Liver (tissue), 9 donors: ENCODE measurements around the gene KCNT1. TPM values are rescaled to one million over a fixed set of nuclear protein-coding genes. Genes with fewer than 3 reads are reported as not detected.

ENCODE experiments used
- DNase-seq: peaks from one replicate; pipeline ENCODE4 v3.0.0-alpha.2; 2017; ENCODE audit warnings: low spot score
- H3K27ac ChIP-seq, 2 donors: one replicate each; pipeline ENCODE4 v1.7.0; 2013; ENCODE audit warnings: inconsistent platforms in 2 of 2, low read length in 2 of 2, control low read depth in 1 of 2, low read depth in 1 of 2, mild to moderate bottlenecking in 1 of 2
- H3K27me3 ChIP-seq, 4 donors: one replicate each; pipeline versions ENCODE4 v1.6.1 to v1.7.0; 2013; ENCODE audit warnings: low read length in 3 of 4, inconsistent platforms in 1 of 4, mild to moderate bottlenecking in 1 of 4, moderate library complexity in 1 of 4; ENCODE audit not compliant: control insufficient read depth in 4 of 4, insufficient read depth in 4 of 4
- H3K36me3 ChIP-seq, 4 donors: one replicate each; pipeline versions ENCODE4 v1.6.1 to v1.7.0; 2013; ENCODE audit warnings: low read length in 3 of 4, mild to moderate bottlenecking in 3 of 4, low read depth in 1 of 4, moderate library complexity in 1 of 4; ENCODE audit not compliant: control insufficient read depth in 4 of 4, insufficient read depth in 3 of 4
- H3K4me1 ChIP-seq, 4 donors: one replicate each; pipeline versions ENCODE4 v1.6.1 to v1.7.0; 2013; ENCODE audit warnings: low read length in 3 of 4, mild to moderate bottlenecking in 3 of 4, moderate library complexity in 1 of 4; ENCODE audit not compliant: control insufficient read depth in 4 of 4, insufficient read depth in 4 of 4
- H3K4me3 ChIP-seq, 3 donors: one replicate each; pipeline versions ENCODE4 v1.6.1 to v1.7.0; 2013; ENCODE audit warnings: low read length in 3 of 3, control low read depth in 1 of 3, low read depth in 1 of 3, mild to moderate bottlenecking in 1 of 3
- H3K9ac ChIP-seq, 2 donors: one replicate each; pipeline ENCODE4 v1.7.0; 2013; ENCODE audit warnings: low read length in 2 of 2, mild to moderate bottlenecking in 2 of 2, moderate library complexity in 2 of 2, control low read depth in 1 of 2, low read depth in 1 of 2
- H3K9me3 ChIP-seq, 4 donors: one replicate each; pipeline versions ENCODE4 v1.6.1 to v1.7.0; 2013; ENCODE audit warnings: low read length in 3 of 4; ENCODE audit not compliant: control insufficient read depth in 4 of 4
- ATF3 ChIP-seq: IDR thresholded peaks from 2 replicates; pipeline ENCODE4 v1.6.1; 2016; ENCODE audit warnings: antibody characterized with exemption
- EGR1 ChIP-seq, 2 donors: IDR thresholded peaks; 2 replicates each; pipeline ENCODE4 v1.6.1; 2016 to 2018; ENCODE audit warnings: antibody characterized with exemption in 2 of 2, low read depth in 2 of 2
- FOXA1 ChIP-seq: IDR thresholded peaks from 2 replicates; pipeline ENCODE4 v1.6.1; 2016; ENCODE audit warnings: antibody characterized with exemption
- GABPA ChIP-seq, 2 donors: IDR thresholded peaks in 1 of 2; conservative IDR thresholded peaks in 1 of 2; 2 replicates each; pipeline ENCODE4 v1.6.1; 2016; ENCODE audit warnings: antibody characterized with exemption in 2 of 2, mild to moderate bottlenecking in 1 of 2, moderate library complexity in 1 of 2
- HNF4A ChIP-seq, 2 donors: conservative IDR thresholded peaks; 2 replicates each; pipeline ENCODE4 v1.6.1; 2016; ENCODE audit warnings: antibody characterized with exemption in 2 of 2, mild to moderate bottlenecking in 2 of 2
- HNF4G ChIP-seq: IDR thresholded peaks from 2 replicates; pipeline ENCODE4 v1.6.1; 2016; ENCODE audit warnings: antibody characterized with exemption
- MAX ChIP-seq: IDR thresholded peaks from 2 replicates; pipeline ENCODE4 v1.6.1; 2016; ENCODE audit warnings: antibody characterized with exemption
- NR2F2 ChIP-seq: IDR thresholded peaks from 2 replicates; pipeline ENCODE4 v1.6.1; 2016; ENCODE audit warnings: antibody characterized with exemption
- RAD21 ChIP-seq, 2 donors: IDR thresholded peaks; 2 replicates each; pipeline ENCODE4 v1.6.1; 2016; ENCODE audit warnings: antibody characterized with exemption in 2 of 2, mild to moderate bottlenecking in 2 of 2
- RXRA ChIP-seq, 2 donors: IDR thresholded peaks; 2 replicates each; pipeline ENCODE4 v1.6.1; 2017 to 2018; ENCODE audit warnings: antibody characterized with exemption in 2 of 2, mild to moderate bottlenecking in 1 of 2
- SP1 ChIP-seq: IDR thresholded peaks from 2 replicates; pipeline ENCODE4 v1.6.1; 2018; ENCODE audit warnings: antibody characterized with exemption, mild to moderate bottlenecking
- TAF1 ChIP-seq: conservative IDR thresholded peaks from 2 replicates; pipeline ENCODE4 v1.6.1; 2016; ENCODE audit warnings: antibody characterized with exemption, mild to moderate bottlenecking
- YY1 ChIP-seq: IDR thresholded peaks from 2 replicates; pipeline ENCODE4 v1.6.1; 2016; ENCODE audit warnings: antibody characterized with exemption, mild to moderate bottlenecking
- WGBS: extraction: QIAGEN DNeasy Blood & Tissue Kit; methylation state at CpG from one replicate; pipeline ENCODE4 v1.1.7; 2013; 5-methylcytosine and 5-hydroxymethylcytosine counted together
- polyA plus RNA-seq, 2 donors: library from polyadenylated mRNA; stranded (reverse) in 1 of 2; unstranded in 1 of 2; fragments of 200-250 nt in 1 of 2; fragments of >200 nt in 1 of 2; fragmentation: Nextera tagmentation in 1 of 2; extraction: Ambion mirVana in 1 of 2; gene quantifications; one replicate each; pipeline versions ENCODE4 v1.2.1 to v1.2.3, GENCODE V29; 2013 to 2015
- total RNA-seq, 2 donors: library from RNA; depleted of rRNA; stranded (reverse); fragments of >200 nt; gene quantifications; one replicate each; pipeline ENCODE4 v1.2.3, GENCODE V29; 2014
- TF ChIP-seq, protein P1 (sequence below): IDR thresholded peaks from 2 replicates; pipeline ENCODE4 v1.6.1; 2016; ENCODE audit warnings: antibody characterized with exemption, mild to moderate bottlenecking
- donor health status: healthy.
- donor health status: healthy.
- donor health status: healthy.
- donor health status: healthy.
- donor health status: healthy.

KCNT1 gene
- total and polyA plus RNA-seq, 4 donors, result 0.08 TPM; not detected in 2

GRCh38 chr9:135783540-135784245, 81.7 kb downstream of the KCNT1 start:
- Histone ChIP-seq H3K36me3 (no peaks in the 10 kb centered on the region), H3K9me3 (no peaks in the 10 kb centered on the region), H3K4me3 (no peak overlapping the region), H3K27ac (no peak overlapping the region), H3K4me1 (no peaks in the 10 kb centered on the region), H3K27me3 (no peaks in the 10 kb centered on the region), H3K9ac (no peak overlapping the region)
- TF ChIP-seq, protein P1, sequence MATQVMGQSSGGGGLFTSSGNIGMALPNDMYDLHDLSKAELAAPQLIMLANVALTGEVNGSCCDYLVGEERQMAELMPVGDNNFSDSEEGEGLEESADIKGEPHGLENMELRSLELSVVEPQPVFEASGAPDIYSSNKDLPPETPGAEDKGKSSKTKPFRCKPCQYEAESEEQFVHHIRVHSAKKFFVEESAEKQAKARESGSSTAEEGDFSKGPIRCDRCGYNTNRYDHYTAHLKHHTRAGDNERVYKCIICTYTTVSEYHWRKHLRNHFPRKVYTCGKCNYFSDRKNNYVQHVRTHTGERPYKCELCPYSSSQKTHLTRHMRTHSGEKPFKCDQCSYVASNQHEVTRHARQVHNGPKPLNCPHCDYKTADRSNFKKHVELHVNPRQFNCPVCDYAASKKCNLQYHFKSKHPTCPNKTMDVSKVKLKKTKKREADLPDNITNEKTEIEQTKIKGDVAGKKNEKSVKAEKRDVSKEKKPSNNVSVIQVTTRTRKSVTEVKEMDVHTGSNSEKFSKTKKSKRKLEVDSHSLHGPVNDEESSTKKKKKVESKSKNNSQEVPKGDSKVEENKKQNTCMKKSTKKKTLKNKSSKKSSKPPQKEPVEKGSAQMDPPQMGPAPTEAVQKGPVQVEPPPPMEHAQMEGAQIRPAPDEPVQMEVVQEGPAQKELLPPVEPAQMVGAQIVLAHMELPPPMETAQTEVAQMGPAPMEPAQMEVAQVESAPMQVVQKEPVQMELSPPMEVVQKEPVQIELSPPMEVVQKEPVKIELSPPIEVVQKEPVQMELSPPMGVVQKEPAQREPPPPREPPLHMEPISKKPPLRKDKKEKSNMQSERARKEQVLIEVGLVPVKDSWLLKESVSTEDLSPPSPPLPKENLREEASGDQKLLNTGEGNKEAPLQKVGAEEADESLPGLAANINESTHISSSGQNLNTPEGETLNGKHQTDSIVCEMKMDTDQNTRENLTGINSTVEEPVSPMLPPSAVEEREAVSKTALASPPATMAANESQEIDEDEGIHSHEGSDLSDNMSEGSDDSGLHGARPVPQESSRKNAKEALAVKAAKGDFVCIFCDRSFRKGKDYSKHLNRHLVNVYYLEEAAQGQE, result no peak
- DNase-seq, result no peak
- WGBS, result 84% methylated on average over 30 of the region's 30 CpGs

- no peak overlapping the region for H3K4me3 ChIP-seq
- no peaks in the 10 kb centered on the region for H3K27me3 ChIP-seq
- DNase-seq, result no peak
- 78% methylated on average over 22 of the region's 22 CpGs for WGBS
- H3K4me1 ChIP-seq, result no peaks in the 10 kb centered on the region
- TF ChIP-seq ATF3 (no peak), YY1 (no peak), TAF1 (no peak)
- no peaks in the 10 kb centered on the region for H3K36me3 ChIP-seq
- H3K9ac ChIP-seq, result no peak overlapping the region
- no peaks in the 10 kb centered on the region for H3K9me3 ChIP-seq
- H3K27ac ChIP-seq, result no peak overlapping the region
Measured at GRCh38 chr9:135785013-135785575, 83.1 kb downstream of the KCNT1 start.

DNA sequence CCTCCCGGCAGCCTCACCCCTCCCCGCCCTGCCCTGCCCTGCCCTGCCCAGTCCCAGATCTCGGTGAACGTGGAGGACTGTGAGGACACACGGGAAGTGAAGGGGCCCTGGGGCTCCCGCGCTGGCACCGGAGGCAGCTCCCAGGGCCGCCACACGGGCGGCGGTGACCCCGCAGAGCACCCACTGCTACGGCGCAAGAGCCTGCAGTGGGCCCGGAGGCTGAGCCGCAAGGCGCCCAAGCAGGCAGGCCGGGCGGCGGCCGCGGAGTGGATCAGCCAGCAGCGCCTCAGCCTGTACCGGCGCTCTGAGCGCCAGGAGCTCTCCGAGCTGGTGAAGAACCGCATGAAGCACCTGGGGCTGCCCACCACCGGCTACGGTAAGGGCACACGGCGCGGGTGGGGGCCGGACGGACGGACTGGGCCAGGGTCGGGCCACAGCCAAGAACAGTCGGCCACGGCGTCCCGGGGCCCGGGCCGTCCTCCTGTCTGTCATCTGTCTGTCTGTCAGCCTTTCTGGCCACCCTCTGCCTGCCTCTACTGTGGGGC, 84.2 kb downstream of the KCNT1 start:
- no peaks in the 10 kb centered on the region for H3K27me3 ChIP-seq
- no peak overlapping the region for H3K4me3 ChIP-seq
- WGBS, result 84% methylated on average over 44 of the region's 44 CpGs
- H3K36me3 ChIP-seq, result no peaks in the 10 kb centered on the region
- H3K9ac ChIP-seq, result no peak overlapping the region
- DNase-seq, result no peak
- H3K9me3 ChIP-seq, result no peaks in the 10 kb centered on the region
- TF ChIP-seq HNF4G, result no peak
- TF ChIP-seq TAF1, result no peak
- no peak for TF ChIP-seq EGR1 (IDR thresholded peaks at IDR 0.05; ENCODE audit: low read depth in 2 of 2)
- TF ChIP-seq RXRA (IDR thresholded peaks at IDR 0.05), result no peak
- no peak for TF ChIP-seq FOXA1
- no peak for TF ChIP-seq YY1
- no peak for TF ChIP-seq MAX
- TF ChIP-seq RAD21 (IDR thresholded peaks at IDR 0.05), result no peak
- no peak for TF ChIP-seq NR2F2
- TF ChIP-seq SP1, result no peak
- TF ChIP-seq HNF4A (conservative IDR thresholded peaks at IDR 0.05), result no peak
- TF ChIP-seq GABPA (IDR thresholded peaks at IDR 0.05 in 1 of 2, conservative IDR thresholded peaks at IDR 0.05 in 1 of 2), result no peak
- H3K4me1 ChIP-seq, result no peaks in the 10 kb centered on the region
- H3K27ac ChIP-seq, result no peak overlapping the region
